H1 (cell line): ENCODE results near the gene MAB21L3. TPM values are rescaled to one million over a fixed set of nuclear protein-coding genes. Genes with fewer than 3 reads are reported as not detected.

Experiments
- CTCF ChIA-PET: fragments of 300-600 bp; sonication (Branson Sonifier 250); formaldehyde crosslinking; loops from one replicate; lab custom pipeline; 2021; ENCODE audit not compliant: partially characterized antibody; lab: Charles Lee
- POLR2A ChIA-PET: fragments of 300-600 bp; sonication (Branson Sonifier 250); formaldehyde crosslinking; loops from one replicate; lab custom pipeline; 2021; ENCODE audit warnings: inconsistent platforms; ENCODE audit not compliant: partially characterized antibody; lab: Charles Lee
- DNase-seq, 2 experiments: peaks; one replicate each; pipeline versions ENCODE4 v3.0.0 to v3.0.0-alpha.2; 2010 to 2022; ENCODE audit warnings: low spot score in 2 of 2, low read depth in 1 of 2, mixed read lengths in 1 of 2
- FAIRE-seq: peaks from 2 replicates; lab custom pipeline; 2011; peaks lifted over from hg19 to GRCh38; lab: Jason Lieb, UNC
- H2AFZ ChIP-seq: 2 replicates; pipeline ENCODE4 v1.8.1; 2012; ENCODE audit warnings: low read length, inconsistent platforms
- H2AK5ac ChIP-seq: 2 replicates; pipeline ENCODE4 v1.6.1; 2013; ENCODE audit warnings: low read depth, low read length
- H2BK120ac ChIP-seq: replicated peaks from 2 replicates; pipeline ENCODE3; 2013; ENCODE audit warnings: low read depth, low read length, inconsistent platforms
- H2BK12ac ChIP-seq: 2 replicates; pipeline ENCODE4 v1.6.1; 2013; ENCODE audit warnings: low read depth, low read length
- H2BK15ac ChIP-seq: 2 replicates; pipeline ENCODE4 v1.6.1; 2013; ENCODE audit warnings: low read length
- H2BK20ac ChIP-seq: 2 replicates; pipeline ENCODE4 v1.6.1; 2013; ENCODE audit warnings: low read length
- H2BK5ac ChIP-seq: 2 replicates; pipeline ENCODE4 v1.6.1; 2013; ENCODE audit warnings: low read depth, low read length
- H3K14ac ChIP-seq: 2 replicates; pipeline ENCODE4 v1.6.1; 2013; ENCODE audit warnings: inconsistent platforms; ENCODE audit not compliant: insufficient read length
- H3K18ac ChIP-seq: 2 replicates; pipeline ENCODE4 v1.6.1; 2013; ENCODE audit warnings: low read length; ENCODE audit errors: extremely low read depth
- H3K23ac ChIP-seq: 2 replicates; pipeline ENCODE4 v1.6.1; 2013; ENCODE audit warnings: inconsistent platforms; ENCODE audit not compliant: insufficient read length
- H3K23me2 ChIP-seq: 2 replicates; pipeline ENCODE4 v1.6.1; 2013; ENCODE audit warnings: low read depth, low read length
- H3K27ac ChIP-seq: 2 replicates; pipeline ENCODE4 v1.6.1; 2011; ENCODE audit warnings: low read depth, low read length, inconsistent platforms
- H3K27me3 ChIP-seq, 4 experiments: replicated peaks in 1 of 4; 1 replicate in 1 of 4; 2 replicates in 3 of 4; pipeline versions ENCODE4 v1.6.1 to v1.8.1; 2011 to 2013; ENCODE audit warnings: low read length in 3 of 4, mild to moderate bottlenecking in 3 of 4, inconsistent platforms in 2 of 4, mixed read lengths in 2 of 4, moderate library complexity in 1 of 4; ENCODE audit not compliant: control insufficient read depth in 3 of 4, insufficient read depth in 3 of 4; ENCODE audit errors: extremely low read depth in 1 of 4
- H3K36me3 ChIP-seq, 4 experiments: 2 replicates each; pipeline versions ENCODE4 v1.6.1 to v1.8.1; 2011 to 2013; ENCODE audit warnings: mild to moderate bottlenecking in 4 of 4, low read length in 3 of 4, moderate library complexity in 2 of 4, control low read depth in 1 of 4, inconsistent platforms in 1 of 4; ENCODE audit not compliant: insufficient read depth in 4 of 4, control insufficient read depth in 2 of 4
- H3K4ac ChIP-seq: replicated peaks from 2 replicates; pipeline ENCODE3; 2013; ENCODE audit warnings: low read length, low read depth, mixed read lengths, inconsistent platforms; ENCODE audit not compliant: insufficient read length
- H3K4me1 ChIP-seq, 4 experiments: replicated peaks in 1 of 4; 1 replicate in 1 of 4; 2 replicates in 3 of 4; pipeline versions ENCODE4 v1.6.1 to v1.8.1; 2011 to 2013; ENCODE audit warnings: low read length in 3 of 4, inconsistent platforms in 2 of 4, mixed read lengths in 1 of 4; ENCODE audit not compliant: insufficient read depth in 4 of 4, control insufficient read depth in 3 of 4
- H3K4me2 ChIP-seq, 2 experiments: 2 replicates each; pipeline versions ENCODE4 v1.6.1 to v1.8.1; 2011 to 2013; ENCODE audit warnings: low read depth in 2 of 2, low read length in 2 of 2, control low read depth in 1 of 2, inconsistent platforms in 1 of 2, mild to moderate bottlenecking in 1 of 2; ENCODE audit not compliant: insufficient read depth in 1 of 2
- H3K4me3 ChIP-seq, 4 experiments: fragments of 200-600, 300-600 bp in 1 of 4; sonication (generic), shearing (Covaris generic), sonication (Bioruptor Twin) in 1 of 4; 2 replicates each; pipeline versions ENCODE4 v1.5.1 to v1.8.1; 2011 to 2016; ENCODE audit warnings: low read length in 4 of 4, low read depth in 3 of 4, control low read depth in 2 of 4, inconsistent platforms in 2 of 4, mild to moderate bottlenecking in 2 of 4, mixed read lengths in 1 of 4, moderate library complexity in 1 of 4; ENCODE audit not compliant: insufficient read depth in 2 of 4; ENCODE audit errors: extremely low read depth in 1 of 4
- H3K56ac ChIP-seq: replicated peaks from 2 replicates; pipeline ENCODE3; 2013; ENCODE audit warnings: low read depth, mild to moderate bottlenecking, mixed read lengths, low read length, inconsistent platforms; ENCODE audit not compliant: insufficient read length
- H3K79me1 ChIP-seq: 2 replicates; pipeline ENCODE4 v1.6.1; 2013; ENCODE audit warnings: low read depth, low read length, control low read depth
- H3K79me2 ChIP-seq, 2 experiments: 2 replicates each; pipeline versions ENCODE4 v1.6.1 to v1.8.1; 2012 to 2013; ENCODE audit warnings: low read length in 2 of 2, mild to moderate bottlenecking in 2 of 2, inconsistent platforms in 1 of 2; ENCODE audit not compliant: insufficient read depth in 2 of 2, control insufficient read depth in 1 of 2
- H3K9ac ChIP-seq, 4 experiments: replicated peaks in 1 of 4; 1 replicate in 1 of 4; 2 replicates in 3 of 4; pipeline versions ENCODE4 v1.6.1 to v1.8.1; 2011 to 2013; ENCODE audit warnings: low read depth in 3 of 4, low read length in 3 of 4, control low read depth in 2 of 4, mild to moderate bottlenecking in 2 of 4, moderate library complexity in 2 of 4, inconsistent platforms in 1 of 4; ENCODE audit errors: extremely low read depth in 1 of 4
- H3K9me3 ChIP-seq, 2 experiments: 2 replicates each; pipeline versions ENCODE4 v1.6.1 to v1.8.1; 2012 to 2013; ENCODE audit warnings: mild to moderate bottlenecking in 2 of 2, moderate library complexity in 2 of 2, control low read depth in 1 of 2, inconsistent platforms in 1 of 2, low read depth in 1 of 2, low read length in 1 of 2, mixed read lengths in 1 of 2; ENCODE audit not compliant: insufficient read depth in 2 of 2
- H4K20me1 ChIP-seq, 2 experiments: replicated peaks in 1 of 2; 2 replicates each; pipeline versions ENCODE3 to v1.8.1; 2011 to 2013; ENCODE audit warnings: inconsistent platforms in 2 of 2, low read length in 2 of 2, mild to moderate bottlenecking in 1 of 2; ENCODE audit not compliant: insufficient read depth in 2 of 2, control insufficient read depth in 1 of 2
- H4K5ac ChIP-seq: 2 replicates; pipeline ENCODE4 v1.6.1; 2013; ENCODE audit warnings: low read length, low read depth, mixed read lengths, inconsistent platforms; ENCODE audit not compliant: insufficient read length
- H4K8ac ChIP-seq: 2 replicates; pipeline ENCODE4 v1.8.0; 2013; ENCODE audit warnings: mild to moderate bottlenecking, moderate library complexity, low read length, inconsistent platforms; ENCODE audit not compliant: insufficient read depth; ENCODE audit errors: extremely low read depth
- H4K91ac ChIP-seq: replicated peaks from 2 replicates; pipeline ENCODE3; 2013; ENCODE audit warnings: low read length, mixed read lengths, inconsistent platforms; ENCODE audit not compliant: insufficient read length
- BRCA1 ChIP-seq: IDR thresholded peaks from 2 replicates; pipeline ENCODE4 v1.6.1; 2012; ENCODE audit warnings: low read depth, low read length, improper control_type of control experiment
- GABPA ChIP-seq: IDR thresholded peaks from 2 replicates; pipeline ENCODE4 v1.6.1; 2011; ENCODE audit warnings: mild to moderate bottlenecking, low read length, moderate library complexity, borderline replicate concordance; ENCODE audit not compliant: insufficient read depth
- RXRA ChIP-seq: IDR thresholded peaks from 2 replicates; pipeline ENCODE4 v1.6.1; 2011; ENCODE audit warnings: low read depth, mild to moderate bottlenecking, low read length, moderate library complexity; ENCODE audit not compliant: insufficient read depth
- TAF7 ChIP-seq: optimal IDR thresholded peaks from 2 replicates; pipeline ENCODE3; 2011; ENCODE audit warnings: low read depth, mild to moderate bottlenecking, inconsistent platforms, low read length, moderate library complexity, borderline replicate concordance
- WGBS, 2 experiments: shearing (Covaris generic) in 1 of 2; methylation state at CpG; one replicate each; pipeline versions ENCODE4 v1.1.6 to v1.1.7; 2013 to 2015; ENCODE audit warnings: low lambda C conversion rate in 2 of 2, mixed read lengths in 2 of 2, inconsistent platforms in 1 of 2, low coverage in 1 of 2, missing lambda C conversion rate in 1 of 2; ENCODE audit not compliant: insufficient replicate concordance in 2 of 2, insufficient coverage in 1 of 2, insufficient read length in 1 of 2; ENCODE audit errors: extremely low coverage in 1 of 2, missing lambda C conversion rate in 1 of 2; 5-methylcytosine and 5-hydroxymethylcytosine counted together
- polyA plus RNA-seq, 7 experiments: library from polyadenylated mRNA; depleted of rRNA in 3 of 7; stranded (reverse) in 5 of 7; unstranded in 2 of 7; fragments of >200 nt in 5 of 7; fragments of 200-250 nt in 2 of 7; gene quantifications; 1 replicate in 5 of 7; 2 replicates in 1 of 7; 4 replicates in 1 of 7; pipeline versions ENCODE4 v1.2.1 to v1.2.3, GENCODE V29; 2011 to 2013; ENCODE audit warnings: missing spikeins in 2 of 7, mixed read lengths in 2 of 7
- total RNA-seq: library from RNA; stranded (reverse); fragmentation: NEBNext Ultra II Directional; extraction: Animal tissue kit (Norgen Biotek cat#: 25700); gene quantifications from 2 replicates; pipeline ENCODE4 v1.2.1, GENCODE V29; 2021
- TF ChIP-seq, protein P1 (sequence below): IDR thresholded peaks from 2 replicates; pipeline ENCODE4 v1.6.1; 2011; ENCODE audit warnings: low read depth, mild to moderate bottlenecking, low read length; ENCODE audit not compliant: insufficient read depth

MAB21L3 gene
- total and polyA plus RNA-seq, 2 of the 8 experiments (the other 6 are each of a cell fraction or from before 2014, with no cell fraction given), result not detected

DNA sequence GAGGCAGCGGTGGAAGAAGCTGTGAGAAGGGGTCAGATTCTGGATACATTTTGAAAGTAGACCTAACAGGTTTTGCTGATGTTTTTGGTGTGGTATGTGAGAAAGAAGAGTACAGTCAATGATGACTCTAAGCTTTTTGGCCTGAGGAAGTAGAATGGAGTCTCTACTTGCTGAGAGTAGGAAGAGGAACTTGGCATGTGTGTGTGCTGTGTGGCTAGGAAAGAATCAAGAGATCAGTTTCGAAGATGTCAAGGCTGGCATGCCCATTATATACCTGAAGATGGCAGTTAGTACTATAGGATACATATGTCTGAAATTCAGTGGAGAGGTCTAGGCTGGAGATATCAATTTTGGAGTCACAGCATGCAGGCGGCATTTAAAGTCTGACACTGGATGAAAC lies 64.4 kb downstream of the MAB21L3 start:
- no peak overlapping the region for H3K14ac ChIP-seq
- no peak overlapping the region for H2AFZ ChIP-seq
- DNase-seq, result no peak
- no peaks in the 10 kb centered on the region; the same call in 1 of the 2 replicates for H3K79me1 ChIP-seq
- H4K20me1 ChIP-seq, result no peaks in the 10 kb centered on the region
- no peak overlapping the region for H3K9ac ChIP-seq
- H3K4ac ChIP-seq, result no peak overlapping the region
- H3K9me3 ChIP-seq, result no peaks in the 10 kb centered on the region
- no peak for FAIRE-seq
- no peaks in the 10 kb centered on the region for H3K4me1 ChIP-seq
- no peak overlapping the region for H3K56ac ChIP-seq
- H3K18ac ChIP-seq, result no peak overlapping the region
- no peak overlapping the region for H4K91ac ChIP-seq
- H3K79me2 ChIP-seq, result no peaks in the 10 kb centered on the region
- H2AK5ac ChIP-seq, result no peak overlapping the region
- POLR2A ChIA-PET, result no interaction called here
- no peak overlapping the region for H2BK20ac ChIP-seq
- H3K23ac ChIP-seq, result no peak overlapping the region
- no peak overlapping the region for H4K8ac ChIP-seq
- H3K36me3 ChIP-seq, result no peaks in the 10 kb centered on the region
- 54% methylated on average over 3 of the region's 3 CpGs; no CpG with 5 or more reads in 1 of the 2 experiments for WGBS, 2 experiments
- no peak overlapping the region for H2BK5ac ChIP-seq
- TF ChIP-seq TAF7 (no peak), GABPA (no peak), BRCA1 (no peak), RXRA (no peak)
- TF ChIP-seq, protein P1, sequence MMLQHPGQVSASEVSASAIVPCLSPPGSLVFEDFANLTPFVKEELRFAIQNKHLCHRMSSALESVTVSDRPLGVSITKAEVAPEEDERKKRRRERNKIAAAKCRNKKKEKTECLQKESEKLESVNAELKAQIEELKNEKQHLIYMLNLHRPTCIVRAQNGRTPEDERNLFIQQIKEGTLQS, result no peak
- TF ChIP-seq, all 59 proteins: peak for 0
- Histone ChIP-seq H2BK15ac (no peak overlapping the region), H3K4me3 (no peak overlapping the region), H2BK12ac (no peak overlapping the region), H3K23me2 (no peaks in the 10 kb centered on the region), H3K4me2 (no peak overlapping the region), H3K27ac (no peak overlapping the region), H2BK120ac (no peak overlapping the region), H4K5ac (no peak overlapping the region), H3K27me3 (no peaks in the 10 kb centered on the region)
- CTCF ChIA-PET, result interaction anchor here (1.6 kb wide), 1 partner anchor 36 kb away, joined by 7 read pairs; no protein-coding TSS in a partner anchor
